Endodermal cell (in vitro differentiated cells): ENCODE measurements around the gene THSD4. TPM values are rescaled to one million over a fixed set of nuclear protein-coding genes. Genes with fewer than 3 reads are reported as not detected.

Experiments
- DNase-seq: peaks from one replicate; pipeline ENCODE4 v3.0.0-alpha.2; 2017
- H3K27ac ChIP-seq: 2 replicates; pipeline ENCODE4 v1.5.1; 2013; ENCODE audit warnings: mild to moderate bottlenecking, low read depth, low read length, moderate library complexity
- H3K27me3 ChIP-seq: 2 replicates; pipeline ENCODE4 v1.6.1; 2013; ENCODE audit warnings: mild to moderate bottlenecking, low read length, moderate library complexity; ENCODE audit not compliant: insufficient read depth, control insufficient read depth, poor library complexity, severe bottlenecking
- H3K36me3 ChIP-seq: 2 replicates; pipeline ENCODE4 v1.7.0; 2013; ENCODE audit warnings: mild to moderate bottlenecking, low read length, moderate library complexity; ENCODE audit not compliant: control insufficient read depth, insufficient read depth
- H3K4me1 ChIP-seq: one replicate; pipeline ENCODE4 v1.7.0; 2013; ENCODE audit warnings: low read length; ENCODE audit not compliant: control insufficient read depth, insufficient read depth
- H3K4me3 ChIP-seq: 2 replicates; pipeline ENCODE4 v1.5.1; 2013; ENCODE audit warnings: mild to moderate bottlenecking, low read length, moderate library complexity
- H3K9ac ChIP-seq: 2 replicates; pipeline ENCODE4 v1.6.1; 2013; ENCODE audit warnings: mild to moderate bottlenecking, low read length, moderate library complexity; ENCODE audit not compliant: poor library complexity, severe bottlenecking; ENCODE audit errors: extremely low read depth
- H3K9me3 ChIP-seq: 2 replicates; pipeline ENCODE4 v1.6.1; 2013; ENCODE audit warnings: mild to moderate bottlenecking, low read length, moderate library complexity; ENCODE audit not compliant: control insufficient read depth
- H3K27ac Mint-ChIP-seq: 2 replicates; pipeline ENCODE4 v1.8.0; 2020; ENCODE audit warnings: mixed read lengths
- H3K27me3 Mint-ChIP-seq: 2 replicates; pipeline ENCODE4 v1.8.0; 2021; ENCODE audit warnings: mild to moderate bottlenecking, mixed read lengths; ENCODE audit not compliant: insufficient read depth
- H3K36me3 Mint-ChIP-seq: 2 replicates; pipeline ENCODE4 v1.8.0; 2020; ENCODE audit warnings: low read depth, mixed read lengths
- H3K4me1 Mint-ChIP-seq: 2 replicates; pipeline ENCODE4 v1.8.0; 2020; ENCODE audit warnings: mixed read lengths
- H3K4me3 Mint-ChIP-seq: 2 replicates; pipeline ENCODE4 v1.8.0; 2020; ENCODE audit warnings: mild to moderate bottlenecking, moderate library complexity, mixed read lengths
- H3K9me3 Mint-ChIP-seq: 2 replicates; pipeline ENCODE4 v1.8.0; 2020; ENCODE audit warnings: mild to moderate bottlenecking, mixed read lengths
- WGBS, 2 experiments: methylation state at CpG; one replicate each; pipeline versions ENCODE4 v1.1.5 to v1.1.7; 2013; ENCODE audit warnings: missing lambda C conversion rate in 2 of 2, mixed read lengths in 1 of 2; ENCODE audit not compliant: insufficient coverage in 1 of 2, insufficient read length in 1 of 2; 5-methylcytosine and 5-hydroxymethylcytosine counted together
- total RNA-seq, 2 donors: library from RNA; stranded (reverse); fragmentation: NEBNext Ultra II Directional in 1 of 2; extraction: Animal tissue kit (Norgen Biotek cat#: 25700) in 1 of 2; gene quantifications; 2 replicates in 1 of 2; 3 replicates in 1 of 2; pipeline ENCODE4 v1.2.1, GENCODE V29; 2021
- TF ChIP-seq, protein P1 (sequence below): fragments of 200-600 bp; sonication (generic); conservative IDR thresholded peaks from 2 replicates; pipeline ENCODE4 v1.5.0; 2021; ENCODE audit warnings: antibody characterized with exemption, mild to moderate bottlenecking

THSD4 gene
- total RNA-seq, 2 donors from 2014 or later, result 4.6 to 5.4 TPM

DNA sequence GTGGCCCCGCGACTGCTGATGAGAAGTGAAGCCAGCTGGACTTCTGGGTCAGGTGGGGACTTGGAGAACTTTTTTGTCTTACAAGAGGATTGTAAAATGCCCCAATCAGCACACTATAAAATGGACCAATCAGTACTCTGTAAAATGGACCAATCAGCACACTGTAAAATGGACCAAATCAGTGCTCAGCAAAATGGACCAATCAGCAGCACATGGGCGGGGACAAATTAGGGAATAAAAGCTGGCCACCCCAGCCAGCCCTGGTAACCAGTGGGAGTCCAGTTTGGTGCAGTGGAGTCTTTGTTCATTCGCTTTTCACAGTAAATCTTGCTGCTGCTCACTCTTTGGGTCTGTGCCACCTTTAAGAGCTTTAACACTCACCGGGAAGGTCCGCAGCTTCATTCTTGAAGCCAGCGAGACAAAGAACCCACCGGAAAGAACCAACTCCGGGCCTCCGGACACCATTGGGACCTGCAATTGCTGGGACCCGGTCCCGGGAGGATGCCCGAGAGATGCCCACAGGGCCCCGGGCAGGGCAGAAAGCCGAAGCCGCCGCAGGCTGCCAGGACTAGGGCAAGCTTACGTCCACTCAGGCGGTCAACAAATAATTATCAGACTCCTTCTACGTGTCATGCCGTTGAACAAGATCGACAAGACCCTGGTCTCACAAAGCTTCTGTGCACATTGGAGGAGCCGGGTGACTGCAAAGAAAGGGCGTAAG is 686.8 kb downstream of the THSD4 start:
- no peak for DNase-seq
- Histone ChIP-seq H3K27ac (no peak overlapping the region), H3K4me1 (peaks cover 10% of the 10 kb centered on the region), H3K4me3 (no peak overlapping the region), H3K9me3 (no peaks in the 10 kb centered on the region), H3K36me3 (no peaks in the 10 kb centered on the region), H3K27me3 (no peaks in the 10 kb centered on the region), H3K9ac (no peak overlapping the region)
- Mint-ChIP-seq H3K4me1 (peaks cover 17% of the 10 kb centered on the region), H3K4me3 (no peak overlapping the region), H3K36me3 (no peaks in the 10 kb centered on the region), H3K27me3 (no peaks in the 10 kb centered on the region), H3K9me3 (peaks cover 3% of the 10 kb centered on the region), H3K27ac (no peak overlapping the region)
- 92 to 96% methylated on average over 18 to 24 of the region's 24 CpGs for WGBS, 2 experiments
- TF ChIP-seq, protein P1, sequence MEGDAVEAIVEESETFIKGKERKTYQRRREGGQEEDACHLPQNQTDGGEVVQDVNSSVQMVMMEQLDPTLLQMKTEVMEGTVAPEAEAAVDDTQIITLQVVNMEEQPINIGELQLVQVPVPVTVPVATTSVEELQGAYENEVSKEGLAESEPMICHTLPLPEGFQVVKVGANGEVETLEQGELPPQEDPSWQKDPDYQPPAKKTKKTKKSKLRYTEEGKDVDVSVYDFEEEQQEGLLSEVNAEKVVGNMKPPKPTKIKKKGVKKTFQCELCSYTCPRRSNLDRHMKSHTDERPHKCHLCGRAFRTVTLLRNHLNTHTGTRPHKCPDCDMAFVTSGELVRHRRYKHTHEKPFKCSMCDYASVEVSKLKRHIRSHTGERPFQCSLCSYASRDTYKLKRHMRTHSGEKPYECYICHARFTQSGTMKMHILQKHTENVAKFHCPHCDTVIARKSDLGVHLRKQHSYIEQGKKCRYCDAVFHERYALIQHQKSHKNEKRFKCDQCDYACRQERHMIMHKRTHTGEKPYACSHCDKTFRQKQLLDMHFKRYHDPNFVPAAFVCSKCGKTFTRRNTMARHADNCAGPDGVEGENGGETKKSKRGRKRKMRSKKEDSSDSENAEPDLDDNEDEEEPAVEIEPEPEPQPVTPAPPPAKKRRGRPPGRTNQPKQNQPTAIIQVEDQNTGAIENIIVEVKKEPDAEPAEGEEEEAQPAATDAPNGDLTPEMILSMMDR, result no peak

DNA sequence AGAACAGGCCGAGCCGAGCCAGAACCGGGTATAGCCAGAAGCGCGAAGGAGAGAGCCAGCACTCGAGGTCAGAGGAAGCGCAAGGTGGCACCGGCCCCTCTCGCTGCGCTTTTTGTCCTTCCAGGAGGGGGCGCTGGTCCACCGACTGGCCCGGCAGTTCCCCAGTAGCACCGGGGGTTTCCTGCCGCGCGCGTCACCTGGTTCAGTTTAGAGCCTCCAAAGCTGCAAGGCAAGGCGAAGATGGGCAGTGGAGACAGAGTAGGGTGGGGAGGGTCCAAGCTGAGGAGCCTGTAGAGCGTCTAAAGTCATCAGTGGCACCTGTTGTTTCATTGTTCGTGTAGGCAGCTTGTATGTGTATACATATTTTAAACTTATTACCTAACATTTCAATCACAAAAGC is 687.5 kb downstream of the THSD4 start:
- TF ChIP-seq, protein P1, result peak; percentile 85
- Histone ChIP-seq H3K27me3 (no peaks in the 10 kb centered on the region), H3K4me1 (peaks cover 14% of the 10 kb centered on the region), H3K27ac (no peak overlapping the region), H3K9me3 (no peaks in the 10 kb centered on the region), H3K4me3 (no peak overlapping the region), H3K36me3 (no peaks in the 10 kb centered on the region), H3K9ac (no peak overlapping the region)
- DNase-seq, result peak; percentile 87
- WGBS, 2 experiments, result 88 to 100% methylated on average over 1 to 20 of the region's 21 CpGs
- Mint-ChIP-seq H3K36me3 (no peaks in the 10 kb centered on the region), H3K27me3 (peaks cover under 1% of the 10 kb centered on the region), H3K4me3 (no peak overlapping the region), H3K27ac (no peak overlapping the region), H3K9me3 (peaks cover 3% of the 10 kb centered on the region), H3K4me1 (peaks cover 24% of the 10 kb centered on the region)

DNA sequence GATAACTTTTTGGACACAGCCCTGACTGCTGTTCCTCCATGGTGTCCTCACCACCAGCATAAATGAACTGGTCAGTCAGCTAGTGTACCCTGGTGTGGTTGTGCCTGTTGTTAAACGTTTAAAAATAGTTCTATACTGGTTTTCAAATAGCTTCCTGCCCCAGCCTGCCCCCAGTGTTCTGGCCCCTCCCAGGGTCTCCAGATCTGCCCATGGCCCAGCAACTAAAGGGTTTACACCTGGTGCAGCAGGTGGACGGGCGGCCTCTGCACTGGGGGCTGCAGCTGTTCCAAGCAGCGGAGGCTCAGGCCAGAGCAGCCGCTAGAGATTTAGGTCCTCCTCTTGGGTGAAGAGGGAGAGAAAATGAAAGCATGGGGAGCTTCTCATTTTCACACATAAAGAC is 689.0 kb downstream of the THSD4 start:
- H3K4me3 Mint-ChIP-seq, result no peak overlapping the region
- DNase-seq, result no peak
- Histone ChIP-seq H3K27me3 (no peaks in the 10 kb centered on the region), H3K36me3 (no peaks in the 10 kb centered on the region), H3K9ac (no peak overlapping the region), H3K4me1 (peaks cover 14% of the 10 kb centered on the region), H3K4me3 (no peak overlapping the region), H3K27ac (no peak overlapping the region), H3K9me3 (no peaks in the 10 kb centered on the region)
- no peaks in the 10 kb centered on the region for H3K36me3 Mint-ChIP-seq
- no peak overlapping the region for H3K27ac Mint-ChIP-seq
- 78 to 100% methylated on average over 1 to 5 of the region's 5 CpGs for WGBS, 2 experiments
- H3K4me1 Mint-ChIP-seq, result peaks cover 31% of the 10 kb centered on the region
- no peaks in the 10 kb centered on the region for H3K9me3 Mint-ChIP-seq
- TF ChIP-seq, protein P1, result no peak
- H3K27me3 Mint-ChIP-seq, result peaks cover 9% of the 10 kb centered on the region
